ENCODE results near the gene F2.
"Not testable (repeated sequence)": the region's sequence is repeated elsewhere in the genome, so short reads cannot be mapped to it uniquely, and the experiment has no call there.

Gene F2

DNA sequence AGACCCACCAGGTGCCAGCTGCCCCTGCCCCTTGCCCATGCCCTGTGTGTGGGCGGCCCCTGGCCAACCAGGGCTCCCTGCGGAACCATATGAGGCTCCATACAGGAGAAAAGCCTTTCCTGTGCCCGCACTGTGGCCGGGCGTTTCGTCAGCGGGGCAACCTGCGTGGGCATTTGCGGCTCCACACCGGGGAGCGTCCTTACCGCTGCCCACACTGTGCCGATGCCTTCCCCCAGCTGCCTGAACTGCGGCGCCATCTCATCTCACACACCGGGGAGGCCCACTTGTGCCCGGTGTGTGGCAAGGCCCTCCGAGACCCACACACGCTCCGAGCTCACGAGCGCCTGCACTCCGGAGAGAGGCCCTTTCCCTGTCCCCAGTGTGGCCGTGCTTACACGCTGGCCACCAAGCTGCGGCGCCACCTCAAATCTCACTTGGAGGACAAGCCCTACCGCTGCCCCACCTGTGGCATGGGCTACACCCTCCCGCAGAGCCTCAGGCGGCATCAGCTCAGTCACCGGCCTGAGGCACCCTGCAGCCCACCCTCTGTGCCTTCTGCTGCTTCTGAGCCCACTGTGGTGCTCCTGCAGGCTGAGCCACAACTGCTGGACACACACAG is 13.8 kb upstream of the F2 start:
- Histone ChIP-seq H4K12ac (ENCODE audit: low read depth, low read length) (no peak overlapping the region), H2AFZ (ENCODE audit: insufficient read depth, low read length, poor library complexity) (no peak overlapping the region), H2BK12ac (ENCODE audit: low read length) (no peak overlapping the region), H2BK5ac (ENCODE audit: low read depth, low read length, poor library complexity) (no peak overlapping the region), H3K79me2 (ENCODE audit: control insufficient read depth, insufficient read depth, low read length, poor library complexity) (peaks cover 9% of the 10 kb centered on the region), H3K23ac (ENCODE audit: low read length) (no peak overlapping the region), H3K9me3 (ENCODE audit: insufficient read depth, low read depth, low read length) (peaks cover 4% of the 10 kb centered on the region), H3K4me3 (ENCODE audit: low read depth, low read length) (no peak overlapping the region), H3K18ac (ENCODE audit: low read length) (no peak overlapping the region), H4K91ac (ENCODE audit: low read depth, low read length) (no peak overlapping the region), H4K8ac (ENCODE audit: low read depth, low read length) (no peak overlapping the region), H3K4ac (ENCODE audit: low read depth, low read length) (no peak overlapping the region), H3K4me2 (ENCODE audit: low read length) (no peak overlapping the region), H3K27ac (ENCODE audit: low read depth, low read length) (no peak overlapping the region), H2BK120ac (ENCODE audit: insufficient read depth, low read length, poor library complexity) (no peak overlapping the region), H3K9ac (ENCODE audit: low read length) (no peak overlapping the region), H3K4me1 (ENCODE audit: control insufficient read depth in 1 of 2, insufficient read depth in 2 of 2, low read length in 2 of 2) (peaks cover 0 to 2% of the 10 kb centered on the region in 2 experiments), H3K14ac (ENCODE audit: low read length) (no peak overlapping the region), H3K79me1 (ENCODE audit: low read length) (peaks cover 9% of the 10 kb centered on the region), H2AK5ac (ENCODE audit: low read length) (no peak overlapping the region), H3K36me3 (ENCODE audit: control insufficient read depth in 1 of 2, insufficient read depth in 2 of 2, low read length in 2 of 2) (peaks cover 36 to 43% of the 10 kb centered on the region in 2 experiments), H3K27me3 (ENCODE audit: insufficient read depth, low read length) (no peaks in the 10 kb centered on the region)
- DNase-seq = no peak
- WGBS (ENCODE audit: extremely low coverage, insufficient coverage, insufficient read length) = no CpG with 5 or more reads among the region's 31 CpGs

DNA sequence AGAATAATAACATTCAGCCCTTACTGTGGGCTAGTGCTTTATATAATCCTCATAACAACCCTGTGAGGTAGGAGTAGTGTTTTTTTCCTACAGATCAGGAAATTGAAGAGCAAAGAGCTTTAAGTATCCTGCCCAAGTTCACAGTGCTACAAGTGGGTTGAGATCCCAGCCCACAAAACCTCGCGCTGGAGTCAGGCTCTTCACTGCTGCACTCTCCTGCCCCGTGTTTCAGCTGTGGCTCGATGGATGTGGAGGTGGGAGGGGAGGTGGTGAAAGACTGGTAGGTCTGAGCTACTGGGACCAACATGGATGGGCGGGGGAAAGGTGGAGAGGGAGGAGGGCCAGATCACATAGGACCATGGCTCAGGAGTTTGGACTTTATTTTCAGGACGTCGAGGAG is 12.1 kb upstream of the F2 start:
- H3K14ac ChIP-seq (ENCODE audit: low read length) = no peak overlapping the region
- no peak overlapping the region for H4K8ac ChIP-seq (ENCODE audit: low read depth, low read length)
- H4K12ac ChIP-seq (ENCODE audit: low read depth, low read length) = no peak overlapping the region
- H3K23ac ChIP-seq (ENCODE audit: low read length) = no peak overlapping the region
- no peak overlapping the region for H3K4ac ChIP-seq (ENCODE audit: low read depth, low read length)
- no peak overlapping the region for H3K4me2 ChIP-seq (ENCODE audit: low read length)
- no peak overlapping the region for H3K9ac ChIP-seq (ENCODE audit: low read length)
- H3K4me3 ChIP-seq (ENCODE audit: low read depth, low read length) = peak overlapping the region; percentile 25
- no peak overlapping the region for H3K18ac ChIP-seq (ENCODE audit: low read length)
- no peak overlapping the region for H2BK12ac ChIP-seq (ENCODE audit: low read length)
- H3K4me1 ChIP-seq (ENCODE audit: control insufficient read depth in 1 of 2, insufficient read depth in 2 of 2, low read length in 2 of 2) = no peaks in the 10 kb centered on the region
- no peak overlapping the region for H4K91ac ChIP-seq (ENCODE audit: low read depth, low read length)
- WGBS (ENCODE audit: extremely low coverage, insufficient coverage, insufficient read length) = no CpG with 5 or more reads among the region's 7 CpGs
- no peak overlapping the region for H3K27ac ChIP-seq (ENCODE audit: low read depth, low read length)
- H2BK120ac ChIP-seq (ENCODE audit: insufficient read depth, low read length, poor library complexity) = no peak overlapping the region
- no peaks in the 10 kb centered on the region for H3K79me2 ChIP-seq (ENCODE audit: control insufficient read depth, insufficient read depth, low read length, poor library complexity)
- peaks cover 36 to 43% of the 10 kb centered on the region in 2 experiments for H3K36me3 ChIP-seq (ENCODE audit: control insufficient read depth in 1 of 2, insufficient read depth in 2 of 2, low read length in 2 of 2)
- no peak for DNase-seq
- H3K27me3 ChIP-seq (ENCODE audit: insufficient read depth, low read length) = no peaks in the 10 kb centered on the region
- H2AK5ac ChIP-seq (ENCODE audit: low read length) = no peak overlapping the region
- peaks cover 4% of the 10 kb centered on the region for H3K9me3 ChIP-seq (ENCODE audit: insufficient read depth, low read depth, low read length)
- H2BK5ac ChIP-seq (ENCODE audit: low read depth, low read length, poor library complexity) = no peak overlapping the region
- no peaks in the 10 kb centered on the region for H3K79me1 ChIP-seq (ENCODE audit: low read length)
- H2AFZ ChIP-seq (ENCODE audit: insufficient read depth, low read length, poor library complexity) = no peak overlapping the region

DNA sequence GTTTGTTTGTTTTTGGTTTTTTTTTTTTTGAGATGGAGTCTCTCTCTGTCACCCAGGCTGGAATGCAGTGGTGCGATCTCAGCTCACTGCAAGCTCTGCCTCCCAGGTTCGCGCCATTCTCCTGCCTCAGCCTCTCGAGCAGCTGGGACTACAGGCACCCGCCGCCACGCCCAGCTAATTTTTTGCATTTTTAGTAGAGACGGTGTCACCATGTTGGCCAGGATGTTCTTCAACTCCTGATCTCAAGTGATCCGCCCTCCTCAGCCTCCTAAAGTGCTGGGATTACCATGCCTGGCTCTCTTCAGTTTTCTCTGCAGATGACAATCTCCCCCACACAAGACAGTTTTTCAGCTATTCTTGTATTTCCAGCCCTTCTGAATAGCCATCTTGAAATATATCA is 9.7 kb upstream of the F2 start:
- not testable (repeated sequence) for H3K9ac ChIP-seq (ENCODE audit: low read length); H2BK5ac ChIP-seq (ENCODE audit: low read depth, low read length, poor library complexity); H4K8ac ChIP-seq (ENCODE audit: low read depth, low read length); H2AK5ac ChIP-seq (ENCODE audit: low read length); H3K23ac ChIP-seq (ENCODE audit: low read length); H3K4me1 ChIP-seq (ENCODE audit: control insufficient read depth in 1 of 2, insufficient read depth in 2 of 2, low read length in 2 of 2); H3K14ac ChIP-seq (ENCODE audit: low read length); H3K4me3 ChIP-seq (ENCODE audit: low read depth, low read length); H2BK12ac ChIP-seq (ENCODE audit: low read length); H2AFZ ChIP-seq (ENCODE audit: insufficient read depth, low read length, poor library complexity); H2BK120ac ChIP-seq (ENCODE audit: insufficient read depth, low read length, poor library complexity); H3K4me2 ChIP-seq (ENCODE audit: low read length); H3K4ac ChIP-seq (ENCODE audit: low read depth, low read length); H3K27ac ChIP-seq (ENCODE audit: low read depth, low read length); H3K9me3 ChIP-seq (ENCODE audit: insufficient read depth, low read depth, low read length); H3K27me3 ChIP-seq (ENCODE audit: insufficient read depth, low read length); H3K79me1 ChIP-seq (ENCODE audit: low read length); H4K12ac ChIP-seq (ENCODE audit: low read depth, low read length); H3K18ac ChIP-seq (ENCODE audit: low read length); H3K79me2 ChIP-seq (ENCODE audit: control insufficient read depth, insufficient read depth, low read length, poor library complexity); H4K91ac ChIP-seq (ENCODE audit: low read depth, low read length)
- peaks cover 23 to 28% of the 10 kb centered on the region in 2 experiments for H3K36me3 ChIP-seq (ENCODE audit: control insufficient read depth in 1 of 2, insufficient read depth in 2 of 2, low read length in 2 of 2)
- DNase-seq = peak; percentile 67 to 80
- no CpG with 5 or more reads among the region's 9 CpGs for WGBS (ENCODE audit: extremely low coverage, insufficient coverage, insufficient read length)

DNA sequence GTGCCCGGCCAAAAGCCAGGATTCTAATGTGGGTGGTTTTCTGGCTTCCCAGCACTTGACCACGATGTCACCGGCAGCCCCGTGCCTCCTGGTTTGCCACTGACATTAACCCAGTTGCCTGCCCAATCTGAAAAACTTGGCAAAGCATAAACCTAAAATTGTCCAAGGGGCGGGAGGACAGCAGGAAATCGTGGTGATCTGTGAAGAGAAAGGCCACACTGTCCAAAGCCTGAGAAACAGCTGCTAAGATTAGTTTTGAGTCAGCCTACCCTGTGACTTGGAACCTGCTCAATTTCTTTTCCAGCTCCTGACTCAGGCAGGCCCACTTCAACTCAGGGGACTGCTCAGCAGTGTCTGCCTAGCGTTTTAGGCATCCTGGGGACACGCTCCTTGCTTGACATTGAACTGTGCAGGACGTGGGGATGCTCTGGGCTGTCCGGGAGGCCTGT is 8.2 kb upstream of the F2 start:
- no peak overlapping the region for H3K27ac ChIP-seq (ENCODE audit: low read depth, low read length)
- H2AFZ ChIP-seq (ENCODE audit: insufficient read depth, low read length, poor library complexity) = no peak overlapping the region
- no peak overlapping the region for H3K9ac ChIP-seq (ENCODE audit: low read length)
- peak in 1 of 2 donors; percentile 7 for DNase-seq
- H4K8ac ChIP-seq (ENCODE audit: low read depth, low read length) = no peak overlapping the region
- H4K91ac ChIP-seq (ENCODE audit: low read depth, low read length) = no peak overlapping the region
- no peak overlapping the region for H3K23ac ChIP-seq (ENCODE audit: low read length)
- no peak overlapping the region for H3K18ac ChIP-seq (ENCODE audit: low read length)
- H3K36me3 ChIP-seq (ENCODE audit: control insufficient read depth in 1 of 2, insufficient read depth in 2 of 2, low read length in 2 of 2) = peaks cover 9 to 13% of the 10 kb centered on the region in 2 experiments
- no CpG with 5 or more reads among the region's 10 CpGs for WGBS (ENCODE audit: extremely low coverage, insufficient coverage, insufficient read length)
- H2BK120ac ChIP-seq (ENCODE audit: insufficient read depth, low read length, poor library complexity) = no peak overlapping the region
- no peak overlapping the region for H3K4ac ChIP-seq (ENCODE audit: low read depth, low read length)
- no peaks in the 10 kb centered on the region for H3K79me1 ChIP-seq (ENCODE audit: low read length)
- H3K4me3 ChIP-seq (ENCODE audit: low read depth, low read length) = no peak overlapping the region
- peaks cover 0 to 1% of the 10 kb centered on the region in 2 experiments for H3K4me1 ChIP-seq (ENCODE audit: control insufficient read depth in 1 of 2, insufficient read depth in 2 of 2, low read length in 2 of 2)
- no peak overlapping the region for H2BK12ac ChIP-seq (ENCODE audit: low read length)
- no peak overlapping the region for H3K4me2 ChIP-seq (ENCODE audit: low read length)
- H4K12ac ChIP-seq (ENCODE audit: low read depth, low read length) = no peak overlapping the region
- H3K27me3 ChIP-seq (ENCODE audit: insufficient read depth, low read length) = no peaks in the 10 kb centered on the region
- no peak overlapping the region for H3K14ac ChIP-seq (ENCODE audit: low read length)
- no peak overlapping the region for H2BK5ac ChIP-seq (ENCODE audit: low read depth, low read length, poor library complexity)
- no peak overlapping the region for H2AK5ac ChIP-seq (ENCODE audit: low read length)
- no peaks in the 10 kb centered on the region for H3K79me2 ChIP-seq (ENCODE audit: control insufficient read depth, insufficient read depth, low read length, poor library complexity)
- H3K9me3 ChIP-seq (ENCODE audit: insufficient read depth, low read depth, low read length) = no peaks in the 10 kb centered on the region
